ENCODE measurements around the gene MAPK8IP3.

The MAPK8IP3 gene

GRCh38 chr16:1779741-1780676, 74.0 kb downstream of the MAPK8IP3 start:
- no peak for DNase-seq (ENCODE audit: low read depth, low spot score)
- H3K27ac ChIP-seq = peak overlapping the region; percentile 82

DNA sequence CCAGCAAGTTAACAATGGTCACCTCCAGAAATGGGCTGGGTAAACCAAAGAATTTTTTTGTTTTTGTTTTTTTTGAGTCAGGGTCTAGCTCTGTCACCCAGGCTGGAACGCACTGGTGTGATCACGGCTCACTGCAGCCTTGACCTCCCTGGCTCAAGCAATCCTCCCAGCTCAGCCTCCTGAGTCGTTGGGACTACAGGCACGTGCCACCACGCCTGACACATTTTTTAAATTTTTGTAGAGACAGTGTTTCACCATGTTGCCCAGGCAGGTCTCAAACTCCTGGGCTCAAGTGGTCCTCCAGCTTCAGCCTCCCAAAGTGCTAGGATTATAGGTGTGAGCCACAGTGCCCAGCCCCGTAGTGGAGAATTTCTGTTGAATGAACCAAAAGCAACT, 74.7 kb downstream of the MAPK8IP3 start:
- peak overlapping the region; percentile 82 for H3K27ac ChIP-seq
- no peak for DNase-seq (ENCODE audit: low read depth, low spot score)

GRCh38 chr16:1781254-1781653, 75.3 kb downstream of the MAPK8IP3 start:
- peak overlapping the region; percentile 82 for H3K27ac ChIP-seq
- DNase-seq (ENCODE audit: low read depth, low spot score) = no peak

GRCh38 chr16:1781758-1782407, 75.9 kb downstream of the MAPK8IP3 start:
- DNase-seq (ENCODE audit: low read depth, low spot score) = no peak
- H3K27ac ChIP-seq = peak overlapping the region; percentile 82

DNA sequence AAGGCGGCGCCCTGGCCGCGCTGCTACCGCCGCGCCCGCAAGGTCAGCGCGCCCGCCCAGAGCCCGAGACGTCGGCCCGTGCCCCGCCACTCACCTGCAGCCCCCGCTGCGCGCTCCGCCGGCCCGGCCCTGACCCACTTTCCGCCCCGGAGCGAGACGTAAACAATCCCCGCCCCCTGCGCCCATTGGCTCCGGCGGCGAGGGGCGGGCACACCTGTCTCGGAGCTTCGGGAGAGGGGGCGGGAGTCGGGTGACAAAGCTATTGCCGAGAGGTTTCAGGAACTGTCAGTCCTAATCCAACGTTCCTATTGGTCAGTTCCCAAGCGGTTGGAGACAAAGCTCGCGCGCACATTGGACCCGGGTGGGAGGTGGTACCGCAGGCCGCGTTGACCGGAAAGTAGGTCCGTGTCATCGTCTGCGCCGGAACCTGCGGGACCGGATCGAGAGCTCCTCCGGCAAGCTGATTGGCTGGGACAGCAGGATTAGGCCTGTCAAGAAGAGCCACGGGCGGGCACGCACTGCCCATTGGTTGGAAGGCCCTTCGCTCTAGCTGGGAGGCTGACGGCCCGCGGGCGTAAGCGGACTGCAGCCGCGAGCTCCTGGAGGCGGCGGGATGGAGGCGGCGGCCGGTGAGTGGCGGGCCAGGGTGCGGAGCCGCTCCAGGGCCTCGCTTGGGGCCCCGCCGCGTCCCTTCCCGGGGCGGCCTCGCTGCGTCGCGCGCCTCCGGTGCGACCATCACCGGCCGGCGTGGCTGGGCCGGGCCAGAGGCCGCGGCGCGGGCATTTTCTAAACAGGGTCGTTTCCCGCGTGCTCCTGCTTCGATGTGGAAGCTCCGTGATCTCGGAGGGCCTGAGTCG, 76.6 kb downstream of the MAPK8IP3 start, which contains the start of the genes NUBP2 and SPSB3:
TSS of gene NUBP2 (plus strand) at position 553 of the 857 bp plus-strand sequence. CDS start at position 614, 61 bp downstream.
TSS of gene SPSB3 (minus strand) at position 164 of the 857 bp plus-strand sequence. CDS start 1,088 bp downstream, outside the sequence.
- peak; percentile 100 for DNase-seq (ENCODE audit: low read depth, low spot score)
- H3K27ac ChIP-seq = peak within 1 kb of the TSS; percentile 82

GRCh38 chr16:1784977-1785845, 79.2 kb downstream of the MAPK8IP3 start:
- DNase-seq (ENCODE audit: low read depth, low spot score) = no peak
- peak overlapping the region; percentile 10 for H3K27ac ChIP-seq

GRCh38 chr16:1785846-1786170, 79.8 kb downstream of the MAPK8IP3 start:
- H3K27ac ChIP-seq = no peak overlapping the region
- no peak for DNase-seq (ENCODE audit: low read depth, low spot score)

GRCh38 chr16:1786242-1787055, 80.5 kb downstream of the MAPK8IP3 start:
- no peak for DNase-seq (ENCODE audit: low read depth, low spot score)
- H3K27ac ChIP-seq = no peak overlapping the region

DNA sequence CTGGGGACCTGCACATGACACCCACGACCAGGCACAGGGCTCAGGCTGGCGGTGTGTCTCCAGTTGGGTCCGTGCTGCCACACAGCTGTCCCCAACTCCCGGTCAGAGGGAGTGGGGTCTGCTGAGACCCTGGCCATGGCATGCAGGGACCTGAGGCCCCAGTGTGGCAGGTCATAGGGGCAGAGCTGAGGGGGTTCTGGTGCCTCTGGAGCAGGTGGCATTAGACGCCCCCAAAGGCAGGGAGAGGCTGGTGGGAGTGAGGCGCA, 81.0 kb downstream of the MAPK8IP3 start:
- no peak for DNase-seq (ENCODE audit: low read depth, low spot score)
- H3K27ac ChIP-seq = no peak overlapping the region

GRCh38 chr16:1787322-1788094, 81.5 kb downstream of the MAPK8IP3 start:
- no peak for DNase-seq (ENCODE audit: low read depth, low spot score)
- no peak overlapping the region for H3K27ac ChIP-seq

DNA sequence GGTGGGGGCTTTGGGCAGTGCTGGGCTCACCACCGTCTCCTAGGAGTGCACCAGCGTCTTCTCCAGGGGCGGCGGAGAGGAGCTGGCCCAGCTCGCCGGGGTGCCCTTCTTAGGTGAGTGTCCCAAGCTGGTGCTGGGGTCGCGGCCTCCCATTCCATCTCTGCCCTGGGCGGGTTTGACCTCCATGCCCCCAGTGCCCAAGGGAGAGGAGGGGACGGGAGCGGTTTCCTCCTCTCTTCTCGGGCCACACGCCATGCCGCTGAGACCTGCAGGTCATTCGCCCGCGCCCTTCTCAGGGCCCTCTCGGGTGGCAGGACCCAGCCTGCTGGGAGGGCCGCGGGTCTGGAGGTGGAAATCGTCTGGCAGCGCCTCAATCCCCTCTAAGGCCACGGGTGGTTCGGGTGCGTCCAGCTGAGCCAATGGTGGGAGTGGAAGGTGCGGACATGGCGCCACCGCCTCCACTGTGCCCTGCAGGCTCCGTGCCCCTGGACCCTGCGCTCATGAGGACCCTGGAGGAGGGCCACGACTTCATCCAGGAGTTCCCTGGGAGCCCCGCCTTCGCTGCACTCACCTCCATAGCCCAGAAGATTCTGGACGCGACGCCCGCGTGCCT, 82.2 kb downstream of the MAPK8IP3 start:
- no peak overlapping the region for H3K27ac ChIP-seq
- no peak for DNase-seq (ENCODE audit: low read depth, low spot score)

DNA sequence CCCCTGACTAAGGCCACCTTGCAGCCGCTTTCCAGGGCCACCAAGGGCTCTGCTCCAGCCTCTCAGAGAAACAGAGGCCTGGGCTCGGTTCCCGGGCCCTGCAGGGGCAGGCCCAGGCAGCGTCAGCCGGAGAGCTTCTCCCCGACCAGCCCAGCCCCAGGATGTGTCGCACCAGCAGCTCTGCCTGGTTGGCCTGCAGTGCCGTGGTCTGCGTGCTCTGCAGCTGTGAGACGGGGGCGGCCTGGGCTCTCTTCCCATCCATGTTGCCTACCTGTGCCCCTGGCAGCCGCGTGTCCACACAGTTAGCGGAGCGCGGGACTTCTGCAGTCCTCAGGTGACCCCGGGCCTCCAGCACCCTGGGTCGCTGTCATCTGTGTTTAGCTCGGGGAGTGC, 82.7 kb downstream of the MAPK8IP3 start:
- H3K27ac ChIP-seq = no peak overlapping the region

DNA sequence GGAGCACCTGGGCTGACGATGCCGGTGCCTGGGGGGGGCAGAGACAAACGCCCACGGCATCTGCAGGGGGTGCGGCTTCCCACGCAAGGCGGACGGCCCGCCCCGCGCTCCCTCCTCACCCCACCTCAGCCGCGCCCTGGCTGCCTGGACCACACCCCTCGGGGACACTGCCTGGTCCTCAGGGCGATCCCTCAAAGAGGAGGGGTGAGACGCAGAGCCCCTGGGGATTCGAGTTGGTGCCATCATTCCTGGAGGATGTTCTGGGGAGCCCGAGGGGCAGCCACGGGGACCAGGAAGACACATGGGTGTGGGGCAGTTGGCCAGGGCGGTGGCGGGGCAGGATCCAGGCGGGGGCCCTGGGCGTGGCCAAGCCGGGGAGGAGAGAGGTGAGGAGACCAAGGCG, 83.6 kb downstream of the MAPK8IP3 start:
- no peak overlapping the region for H3K27ac ChIP-seq
- no peak for DNase-seq (ENCODE audit: low read depth, low spot score)

More for the DNA sequence above, 82.7 kb downstream of the MAPK8IP3 start:
- DNase-seq (ENCODE audit: low read depth, low spot score) = no peak

DNA sequence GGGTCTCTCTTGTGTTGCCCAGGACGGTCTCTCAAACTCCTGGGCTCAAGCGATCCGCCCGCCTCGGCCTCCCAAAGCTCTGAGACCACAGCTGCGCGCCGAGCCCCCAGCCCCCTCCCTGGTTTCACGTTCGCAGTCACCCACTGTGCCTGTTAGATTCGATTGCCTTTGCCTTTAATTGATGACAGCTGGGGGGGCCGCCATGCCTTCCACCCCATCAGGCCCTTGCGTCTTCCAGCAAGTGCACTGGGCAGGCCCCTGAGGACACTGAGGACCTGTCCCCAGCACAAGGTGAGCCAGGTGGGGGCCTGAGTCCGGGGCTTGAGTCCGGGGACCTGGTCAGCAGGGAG, 84.2 kb downstream of the MAPK8IP3 start:
- DNase-seq (ENCODE audit: low read depth, low spot score) = no peak
- H3K27ac ChIP-seq = no peak overlapping the region

DNA sequence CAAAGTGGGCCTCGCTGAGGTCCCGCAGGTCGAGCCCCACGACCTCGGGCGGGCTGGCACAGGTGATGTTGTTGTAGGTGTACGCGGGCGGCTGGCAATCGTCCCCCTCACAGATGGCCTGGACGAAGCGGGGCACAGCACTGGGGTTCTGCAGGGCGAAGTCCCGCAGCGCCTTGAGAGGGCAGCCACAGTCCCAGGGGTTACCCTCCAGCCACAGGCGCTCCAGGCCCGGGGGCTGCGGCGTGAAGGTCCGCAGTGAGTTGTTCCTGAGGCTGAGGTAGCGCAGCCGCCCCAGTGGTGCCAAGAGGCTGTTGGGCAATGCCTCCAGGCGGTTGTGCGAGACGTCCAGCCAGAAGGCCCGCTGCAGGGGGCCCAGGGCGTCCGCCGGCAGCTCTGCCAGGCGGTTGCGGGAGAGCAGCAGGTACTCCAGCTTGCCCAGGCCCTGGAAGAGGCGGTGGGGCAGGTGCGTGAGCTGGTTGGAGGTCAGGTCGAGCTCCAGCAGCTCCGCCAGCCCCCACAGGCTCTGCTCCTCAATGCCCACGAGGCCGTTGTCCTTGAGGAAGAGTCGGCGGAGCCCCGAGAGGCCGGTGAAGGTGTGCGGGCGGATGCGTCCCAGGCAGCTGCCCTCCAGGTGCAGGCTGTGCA, 84.7 kb downstream of the MAPK8IP3 start:
- no peak overlapping the region for H3K27ac ChIP-seq
- no peak for DNase-seq (ENCODE audit: low read depth, low spot score)

DNA sequence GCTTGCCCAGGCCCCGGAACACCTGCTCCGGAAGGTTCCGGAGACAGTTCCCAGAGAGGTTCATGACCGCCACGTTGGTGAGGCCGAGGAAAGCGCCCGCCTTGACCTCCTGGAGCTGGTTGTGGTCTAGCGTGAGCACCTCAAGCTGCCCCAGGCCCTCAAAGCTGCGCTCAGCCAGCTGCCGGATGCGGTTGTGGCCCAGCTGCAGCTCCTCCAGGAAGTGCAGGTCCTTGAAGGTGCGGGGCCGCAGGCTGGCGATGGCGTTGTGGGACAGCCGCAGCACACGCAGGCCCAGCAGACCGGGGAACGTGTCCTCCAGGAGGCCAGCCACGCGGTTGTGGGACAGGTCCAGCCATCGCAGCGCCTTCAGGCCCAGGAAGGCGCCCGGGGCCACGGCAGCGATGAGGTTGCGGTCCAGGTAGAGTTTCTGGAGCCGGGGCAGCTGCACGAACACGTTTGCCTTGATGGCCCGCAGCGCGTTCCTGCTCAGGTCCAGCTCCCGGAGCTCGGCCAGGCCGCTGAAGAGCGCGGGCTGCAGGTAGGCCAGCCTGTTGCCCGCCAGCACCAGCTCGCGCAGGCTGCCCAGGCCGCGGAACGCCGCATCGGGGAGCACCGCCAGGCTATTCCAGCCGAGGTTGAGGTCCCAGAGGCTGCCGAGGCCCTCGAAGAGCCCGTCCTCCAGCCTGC, 85.4 kb downstream of the MAPK8IP3 start:
- no peak overlapping the region for H3K27ac ChIP-seq
- no peak for DNase-seq (ENCODE audit: low read depth, low spot score)

All from epithelial cell of prostate (primary cell).